Panc1 (cell line): Measurements from ENCODE around the gene FAM98C.

Experiments used
- CTCF ChIP-seq: fragments of 450-650 bp; IDR thresholded peaks from 2 replicates; pipeline ENCODE4 v1.5.1; 2017; ENCODE audit warnings: mild to moderate bottlenecking
- POLR2AphosphoS5 ChIP-seq: IDR thresholded peaks from 2 replicates; pipeline ENCODE4 v1.6.1; 2012; ENCODE audit warnings: mild to moderate bottlenecking, low read depth, low read length, moderate library complexity
- REST ChIP-seq, 2 experiments: IDR thresholded peaks; 2 replicates each; pipeline ENCODE4 v1.6.1; 2011 to 2012; ENCODE audit warnings: low read depth in 2 of 2, control low read depth in 1 of 2, low read length in 1 of 2, mild to moderate bottlenecking in 1 of 2, moderate library complexity in 1 of 2; ENCODE audit not compliant: insufficient read depth in 1 of 2
- SIN3A ChIP-seq: IDR thresholded peaks from 2 replicates; pipeline ENCODE4 v1.6.1; 2012; ENCODE audit warnings: low read depth, mild to moderate bottlenecking, low read length, moderate library complexity, borderline replicate concordance; ENCODE audit not compliant: insufficient read depth

- TF ChIP-seq CTCF: no peak
- no peak for TF ChIP-seq POLR2AphosphoS5
- no peak for TF ChIP-seq REST (IDR thresholded peaks at IDR 0.05; ENCODE audit: insufficient read depth in 1 of 2, low read depth in 2 of 2, low read length in 1 of 2)
- no peak for TF ChIP-seq SIN3A
These were observed 26.3 kb downstream of the FAM98C start for GRCh38 chr19:38429055-38429810.
